ENCODE results near the gene PSD2. TPM values are rescaled to one million over a fixed set of nuclear protein-coding genes. Genes with fewer than 3 reads are reported as not detected.

Gene PSD2
- total and polyA plus RNA-seq, 5 donors from 2014 or later = not detected

GRCh38 chr5:139831624-139832023 lies 36.0 kb downstream of the PSD2 start:
- DNase-seq (no peak), ATAC-seq (ENCODE audit: low read depth in 2 of 2) (no peak)
- Mint-ChIP-seq H3K4me1 (no peaks in the 10 kb centered on the region), H3K9me3 (peaks cover 0 to 2% (median 0%) of the 10 kb centered on the region in 7 donors), H3K36me3 (no peaks in the 10 kb centered on the region), H3K4me3 (no peak overlapping the region), H3K27me3 (peaks cover 19% of the 10 kb centered on the region), H3K27ac (no peak overlapping the region)
- Histone ChIP-seq H3K27me3 (ENCODE audit: control insufficient read depth, insufficient read depth, low read length) (peaks cover 5% of the 10 kb centered on the region), H3K4me3 (ENCODE audit: low read depth, low read length) (no peak overlapping the region), H3K36me3 (ENCODE audit: control insufficient read depth, insufficient read depth, low read length) (no peaks in the 10 kb centered on the region), H3K9me3 (ENCODE audit: control insufficient read depth in 2 of 2, low read length in 2 of 2) (no peaks in the 10 kb centered on the region), H3K4me1 (ENCODE audit: control insufficient read depth, insufficient read depth, low read length, poor library complexity, severe bottlenecking) (no peaks in the 10 kb centered on the region), H3K27ac (ENCODE audit: insufficient read depth, low read length, poor library complexity, severe bottlenecking) (no peak overlapping the region)

- no peak for DNase-seq
- Histone ChIP-seq H3K4me3 (ENCODE audit: low read depth, low read length) (no peak overlapping the region), H3K27me3 (ENCODE audit: control insufficient read depth, insufficient read depth, low read length) (peaks cover 5% of the 10 kb centered on the region), H3K36me3 (ENCODE audit: control insufficient read depth, insufficient read depth, low read length) (no peaks in the 10 kb centered on the region), H3K27ac (ENCODE audit: insufficient read depth, low read length, poor library complexity, severe bottlenecking) (no peak overlapping the region), H3K4me1 (ENCODE audit: control insufficient read depth, insufficient read depth, low read length, poor library complexity, severe bottlenecking) (no peaks in the 10 kb centered on the region), H3K9me3 (ENCODE audit: control insufficient read depth in 2 of 2, low read length in 2 of 2) (no peaks in the 10 kb centered on the region)
- no peak for ATAC-seq (ENCODE audit: low read depth in 2 of 2)
- no peaks in the 10 kb centered on the region for H3K36me3 Mint-ChIP-seq
- no peak overlapping the region for H3K4me3 Mint-ChIP-seq
- H3K27me3 Mint-ChIP-seq = peaks cover 19% of the 10 kb centered on the region
- H3K4me1 Mint-ChIP-seq = no peaks in the 10 kb centered on the region
- H3K9me3 Mint-ChIP-seq = peaks cover 0 to 4% (median 0%) of the 10 kb centered on the region in 7 donors
- H3K27ac Mint-ChIP-seq = no peak overlapping the region
Measured at GRCh38 chr5:139833525-139833924, 37.9 kb downstream of the PSD2 start.

GRCh38 chr5:139835656-139836055 lies 40.0 kb downstream of the PSD2 start:
- H3K4me1 ChIP-seq (ENCODE audit: control insufficient read depth, insufficient read depth, low read length, poor library complexity, severe bottlenecking) = no peaks in the 10 kb centered on the region
- peaks cover 5% of the 10 kb centered on the region for H3K27me3 ChIP-seq (ENCODE audit: control insufficient read depth, insufficient read depth, low read length)
- Mint-ChIP-seq H3K27me3 (peaks cover 27% of the 10 kb centered on the region), H3K4me3 (no peak overlapping the region), H3K36me3 (peaks cover 2% of the 10 kb centered on the region), H3K27ac (no peak overlapping the region), H3K4me1 (no peaks in the 10 kb centered on the region), H3K9me3 (peaks cover 0 to 4% (median 0%) of the 10 kb centered on the region in 7 donors)
- no peak overlapping the region for H3K4me3 ChIP-seq (ENCODE audit: low read depth, low read length)
- no peak for ATAC-seq (ENCODE audit: low read depth in 2 of 2)
- H3K27ac ChIP-seq (ENCODE audit: insufficient read depth, low read length, poor library complexity, severe bottlenecking) = no peak overlapping the region
- DNase-seq = no peak
- no peaks in the 10 kb centered on the region for H3K36me3 ChIP-seq (ENCODE audit: control insufficient read depth, insufficient read depth, low read length)
- no peaks in the 10 kb centered on the region for H3K9me3 ChIP-seq (ENCODE audit: control insufficient read depth in 2 of 2, low read length in 2 of 2)

- H3K36me3 Mint-ChIP-seq = peaks cover 2% of the 10 kb centered on the region
- H3K9me3 Mint-ChIP-seq = peaks cover 0 to 2% (median 0%) of the 10 kb centered on the region in 7 donors
- Histone ChIP-seq H3K27me3 (ENCODE audit: control insufficient read depth, insufficient read depth, low read length) (peaks cover 10% of the 10 kb centered on the region), H3K36me3 (ENCODE audit: control insufficient read depth, insufficient read depth, low read length) (no peaks in the 10 kb centered on the region), H3K27ac (ENCODE audit: insufficient read depth, low read length, poor library complexity, severe bottlenecking) (no peak overlapping the region), H3K4me3 (ENCODE audit: low read depth, low read length) (no peak overlapping the region), H3K9me3 (ENCODE audit: control insufficient read depth in 2 of 2, low read length in 2 of 2) (no peaks in the 10 kb centered on the region), H3K4me1 (ENCODE audit: control insufficient read depth, insufficient read depth, low read length, poor library complexity, severe bottlenecking) (no peaks in the 10 kb centered on the region)
- no peaks in the 10 kb centered on the region for H3K4me1 Mint-ChIP-seq
- peaks cover 27% of the 10 kb centered on the region for H3K27me3 Mint-ChIP-seq
- DNase-seq (no peak), ATAC-seq (ENCODE audit: low read depth in 2 of 2) (no peak)
- no peak overlapping the region for H3K4me3 Mint-ChIP-seq
- no peak overlapping the region for H3K27ac Mint-ChIP-seq
Measured at GRCh38 chr5:139836469-139837208, 41.0 kb downstream of the PSD2 start.

- no peaks in the 10 kb centered on the region for H3K9me3 ChIP-seq (ENCODE audit: control insufficient read depth in 2 of 2, low read length in 2 of 2)
- Mint-ChIP-seq H3K27me3 (peaks cover 29% of the 10 kb centered on the region), H3K36me3 (peaks cover 2% of the 10 kb centered on the region), H3K4me3 (no peak overlapping the region), H3K27ac (no peak overlapping the region), H3K9me3 (peaks cover 0 to 2% (median 0%) of the 10 kb centered on the region in 7 donors), H3K4me1 (no peaks in the 10 kb centered on the region)
- H3K27ac ChIP-seq (ENCODE audit: insufficient read depth, low read length, poor library complexity, severe bottlenecking) = no peak overlapping the region
- H3K4me3 ChIP-seq (ENCODE audit: low read depth, low read length) = no peak overlapping the region
- H3K27me3 ChIP-seq (ENCODE audit: control insufficient read depth, insufficient read depth, low read length) = peaks cover 9% of the 10 kb centered on the region
- DNase-seq = no peak
- ATAC-seq (ENCODE audit: low read depth in 2 of 2) = no peak
- H3K36me3 ChIP-seq (ENCODE audit: control insufficient read depth, insufficient read depth, low read length) = no peaks in the 10 kb centered on the region
- no peaks in the 10 kb centered on the region for H3K4me1 ChIP-seq (ENCODE audit: control insufficient read depth, insufficient read depth, low read length, poor library complexity, severe bottlenecking)
Measured at GRCh38 chr5:139837711-139838380, 42.2 kb downstream of the PSD2 start.

- ATAC-seq (ENCODE audit: low read depth in 2 of 2) (no peak), DNase-seq (no peak)
- peaks cover 2% of the 10 kb centered on the region for H3K36me3 Mint-ChIP-seq
- no peak overlapping the region for H3K27ac ChIP-seq (ENCODE audit: insufficient read depth, low read length, poor library complexity, severe bottlenecking)
- H3K27ac Mint-ChIP-seq = no peak overlapping the region
- H3K27me3 Mint-ChIP-seq = peaks cover 32% of the 10 kb centered on the region
- peaks cover 0 to 2% (median 0%) of the 10 kb centered on the region in 7 donors for H3K9me3 Mint-ChIP-seq
- peak overlapping the region in 1 of 4 donors; percentile 43 for H3K4me3 Mint-ChIP-seq
- no peak overlapping the region for H3K4me3 ChIP-seq (ENCODE audit: low read depth, low read length)
- H3K36me3 ChIP-seq (ENCODE audit: control insufficient read depth, insufficient read depth, low read length) = no peaks in the 10 kb centered on the region
- H3K4me1 Mint-ChIP-seq = no peaks in the 10 kb centered on the region
- no peaks in the 10 kb centered on the region for H3K9me3 ChIP-seq (ENCODE audit: control insufficient read depth in 2 of 2, low read length in 2 of 2)
- peaks cover 7% of the 10 kb centered on the region for H3K27me3 ChIP-seq (ENCODE audit: control insufficient read depth, insufficient read depth, low read length)
- no peaks in the 10 kb centered on the region for H3K4me1 ChIP-seq (ENCODE audit: control insufficient read depth, insufficient read depth, low read length, poor library complexity, severe bottlenecking)
Measured at GRCh38 chr5:139838381-139839197, 43.0 kb downstream of the PSD2 start.

GRCh38 chr5:139839232-139839815 lies 43.7 kb downstream of the PSD2 start:
- H3K27me3 Mint-ChIP-seq = peaks cover 35% of the 10 kb centered on the region
- no peak overlapping the region for H3K27ac ChIP-seq (ENCODE audit: insufficient read depth, low read length, poor library complexity, severe bottlenecking)
- no peaks in the 10 kb centered on the region for H3K4me1 Mint-ChIP-seq
- no peak overlapping the region for H3K27ac Mint-ChIP-seq
- peaks cover 2% of the 10 kb centered on the region for H3K36me3 Mint-ChIP-seq
- no peaks in the 10 kb centered on the region for H3K36me3 ChIP-seq (ENCODE audit: control insufficient read depth, insufficient read depth, low read length)
- H3K27me3 ChIP-seq (ENCODE audit: control insufficient read depth, insufficient read depth, low read length) = peaks cover 10% of the 10 kb centered on the region
- no peak overlapping the region for H3K4me3 ChIP-seq (ENCODE audit: low read depth, low read length)
- peak overlapping the region in 1 of 4 donors; percentile 43 for H3K4me3 Mint-ChIP-seq
- H3K9me3 ChIP-seq (ENCODE audit: control insufficient read depth in 2 of 2, low read length in 2 of 2) = no peaks in the 10 kb centered on the region
- peaks cover 0 to 2% (median 0%) of the 10 kb centered on the region in 7 donors for H3K9me3 Mint-ChIP-seq
- H3K4me1 ChIP-seq (ENCODE audit: control insufficient read depth, insufficient read depth, low read length, poor library complexity, severe bottlenecking) = no peaks in the 10 kb centered on the region
- ATAC-seq (ENCODE audit: low read depth in 2 of 2) (no peak), DNase-seq (no peak)
